ENCODE results near the gene DLGAP1. TPM values are rescaled to one million over a fixed set of nuclear protein-coding genes. Genes with fewer than 3 reads are reported as not detected.

DLGAP1 gene
- total and polyA plus RNA-seq, 2 of the 8 experiments (the other 6 are each of a cell fraction or from before 2014, with no cell fraction given), result 11.8 to 16.9 TPM

DNA sequence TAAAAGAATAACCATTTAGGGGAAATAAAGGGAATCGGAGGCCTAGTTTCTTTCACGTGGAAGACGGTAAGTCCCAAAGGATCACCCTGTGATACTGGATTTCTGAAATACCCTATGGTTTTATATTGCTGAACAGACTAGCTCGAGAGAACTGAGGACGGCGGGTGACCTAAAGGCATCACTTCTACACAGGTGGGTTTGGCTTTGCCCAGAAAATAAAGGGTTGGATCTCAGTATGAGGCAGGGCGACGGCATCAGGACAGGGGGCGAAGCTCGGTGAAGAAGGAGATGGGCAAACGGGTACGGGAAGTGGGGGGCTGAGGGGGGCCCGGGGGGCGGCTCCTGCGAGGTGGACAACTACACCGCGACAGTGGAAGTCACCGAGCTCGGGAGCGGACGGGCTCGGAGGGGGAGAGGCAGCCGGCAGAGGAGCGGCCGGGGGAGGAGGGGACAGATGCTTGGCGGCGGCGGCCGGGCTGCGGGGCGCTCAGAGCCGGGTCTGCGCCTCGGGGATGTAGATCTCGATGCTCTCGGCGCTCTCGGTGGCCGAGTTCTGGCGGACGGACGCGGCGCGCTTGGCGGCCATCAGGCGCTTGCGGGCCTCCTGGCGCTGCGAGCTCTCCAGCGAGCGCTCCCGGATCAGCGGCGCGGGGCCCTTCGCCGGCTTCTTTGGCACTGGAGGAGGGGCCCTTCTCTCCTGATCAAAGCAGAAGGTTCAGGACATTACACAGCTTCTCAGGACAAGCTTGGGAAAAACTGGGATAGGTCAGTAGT, 956.2 kb downstream of the DLGAP1 start (continued):
- TF ChIP-seq, protein P1, sequence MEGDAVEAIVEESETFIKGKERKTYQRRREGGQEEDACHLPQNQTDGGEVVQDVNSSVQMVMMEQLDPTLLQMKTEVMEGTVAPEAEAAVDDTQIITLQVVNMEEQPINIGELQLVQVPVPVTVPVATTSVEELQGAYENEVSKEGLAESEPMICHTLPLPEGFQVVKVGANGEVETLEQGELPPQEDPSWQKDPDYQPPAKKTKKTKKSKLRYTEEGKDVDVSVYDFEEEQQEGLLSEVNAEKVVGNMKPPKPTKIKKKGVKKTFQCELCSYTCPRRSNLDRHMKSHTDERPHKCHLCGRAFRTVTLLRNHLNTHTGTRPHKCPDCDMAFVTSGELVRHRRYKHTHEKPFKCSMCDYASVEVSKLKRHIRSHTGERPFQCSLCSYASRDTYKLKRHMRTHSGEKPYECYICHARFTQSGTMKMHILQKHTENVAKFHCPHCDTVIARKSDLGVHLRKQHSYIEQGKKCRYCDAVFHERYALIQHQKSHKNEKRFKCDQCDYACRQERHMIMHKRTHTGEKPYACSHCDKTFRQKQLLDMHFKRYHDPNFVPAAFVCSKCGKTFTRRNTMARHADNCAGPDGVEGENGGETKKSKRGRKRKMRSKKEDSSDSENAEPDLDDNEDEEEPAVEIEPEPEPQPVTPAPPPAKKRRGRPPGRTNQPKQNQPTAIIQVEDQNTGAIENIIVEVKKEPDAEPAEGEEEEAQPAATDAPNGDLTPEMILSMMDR (IDR thresholded peaks at IDR 0.05; ENCODE audit: control extremely low read depth in 1 of 3, insufficient read depth in 1 of 3, low read depth in 1 of 3, low read length in 3 of 3), result 0 out of 4 replicates have a peak, but pooled peaks of 1 of the 3 experiments have one; percentile 1
- peak; percentile 71; the same call in 1 of the 2 replicates for TF ChIP-seq TBP (IDR thresholded peaks at IDR 0.05; ENCODE audit: low read depth, low read length)
- no peak for TF ChIP-seq KDM4A (IDR thresholded peaks at IDR 0.05; ENCODE audit: low read depth, low read length, severe bottlenecking)
- no peak for TF ChIP-seq HDAC2 (IDR thresholded peaks at IDR 0.05; ENCODE audit: borderline replicate concordance in 1 of 2, low read depth in 2 of 2, low read length in 2 of 2)
- TF ChIP-seq POU5F1 (IDR thresholded peaks at IDR 0.05; ENCODE audit: low read depth, low read length), result no peak
